Measurements from ENCODE around the gene CD7.

CD7 gene

DNA sequence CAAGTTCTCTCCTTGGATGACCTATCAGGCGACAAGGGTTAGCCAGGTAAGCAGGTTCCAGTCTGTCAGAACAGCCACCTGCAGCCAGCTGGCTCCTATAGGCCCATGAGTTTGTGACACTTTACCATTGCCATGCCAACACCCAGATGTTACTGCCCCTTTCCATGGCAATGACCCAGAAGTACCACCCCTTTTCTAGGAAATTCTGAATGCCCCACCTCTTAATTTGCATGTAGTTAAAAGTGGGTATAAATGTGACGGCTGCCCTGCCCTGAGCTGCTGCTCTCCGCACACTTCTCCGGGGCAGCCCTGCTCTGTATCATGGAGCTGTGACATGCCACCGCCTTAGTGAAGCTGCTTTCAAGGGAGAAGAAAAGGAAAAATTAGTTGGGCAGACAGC lies 26.2 kb upstream of the CD7 start:
- H3F3A ChIP-seq (ENCODE audit: insufficient read depth, low read length): no peaks in the 10 kb centered on the region
- no peak overlapping the region for H3K9ac ChIP-seq (ENCODE audit: low read length)
- no peaks in the 10 kb centered on the region; the same call in 1 of the 2 replicates for H3K36me3 ChIP-seq (ENCODE audit: insufficient read depth, low read length)
- H3K9me3 ChIP-seq (ENCODE audit: low read length): no peaks in the 10 kb centered on the region
- no peak overlapping the region for H2AFZ ChIP-seq (ENCODE audit: low read length)
- H3K27me3 ChIP-seq (ENCODE audit: insufficient read depth, low read length): peaks cover 7% of the 10 kb centered on the region; the same call in 1 of the 2 replicates
- peaks cover 9% of the 10 kb centered on the region for H3K4me1 ChIP-seq (ENCODE audit: insufficient read depth, low read length, severe bottlenecking)
- H3K9me2 ChIP-seq (ENCODE audit: low read depth, low read length): no peaks in the 10 kb centered on the region
- H4K20me1 ChIP-seq (ENCODE audit: insufficient read depth, low read length): no peaks in the 10 kb centered on the region
- no peak for TF ChIP-seq EZH2 (IDR thresholded peaks at IDR 0.05; ENCODE audit: borderline replicate concordance, low read length)
- TF ChIP-seq, protein P1, sequence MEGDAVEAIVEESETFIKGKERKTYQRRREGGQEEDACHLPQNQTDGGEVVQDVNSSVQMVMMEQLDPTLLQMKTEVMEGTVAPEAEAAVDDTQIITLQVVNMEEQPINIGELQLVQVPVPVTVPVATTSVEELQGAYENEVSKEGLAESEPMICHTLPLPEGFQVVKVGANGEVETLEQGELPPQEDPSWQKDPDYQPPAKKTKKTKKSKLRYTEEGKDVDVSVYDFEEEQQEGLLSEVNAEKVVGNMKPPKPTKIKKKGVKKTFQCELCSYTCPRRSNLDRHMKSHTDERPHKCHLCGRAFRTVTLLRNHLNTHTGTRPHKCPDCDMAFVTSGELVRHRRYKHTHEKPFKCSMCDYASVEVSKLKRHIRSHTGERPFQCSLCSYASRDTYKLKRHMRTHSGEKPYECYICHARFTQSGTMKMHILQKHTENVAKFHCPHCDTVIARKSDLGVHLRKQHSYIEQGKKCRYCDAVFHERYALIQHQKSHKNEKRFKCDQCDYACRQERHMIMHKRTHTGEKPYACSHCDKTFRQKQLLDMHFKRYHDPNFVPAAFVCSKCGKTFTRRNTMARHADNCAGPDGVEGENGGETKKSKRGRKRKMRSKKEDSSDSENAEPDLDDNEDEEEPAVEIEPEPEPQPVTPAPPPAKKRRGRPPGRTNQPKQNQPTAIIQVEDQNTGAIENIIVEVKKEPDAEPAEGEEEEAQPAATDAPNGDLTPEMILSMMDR (IDR thresholded peaks at IDR 0.05; ENCODE audit: low read length): no peak
- H3K27ac ChIP-seq (ENCODE audit: low read depth, low read length, poor library complexity, severe bottlenecking): no peak overlapping the region
- no peaks in the 10 kb centered on the region for H3K79me2 ChIP-seq (ENCODE audit: insufficient read depth, low read length)
- H3K4me2 ChIP-seq (ENCODE audit: low read length): no peak overlapping the region
- no peak overlapping the region for H3K4me3 ChIP-seq (ENCODE audit: low read depth, low read length, poor library complexity, severe bottlenecking)

DNA sequence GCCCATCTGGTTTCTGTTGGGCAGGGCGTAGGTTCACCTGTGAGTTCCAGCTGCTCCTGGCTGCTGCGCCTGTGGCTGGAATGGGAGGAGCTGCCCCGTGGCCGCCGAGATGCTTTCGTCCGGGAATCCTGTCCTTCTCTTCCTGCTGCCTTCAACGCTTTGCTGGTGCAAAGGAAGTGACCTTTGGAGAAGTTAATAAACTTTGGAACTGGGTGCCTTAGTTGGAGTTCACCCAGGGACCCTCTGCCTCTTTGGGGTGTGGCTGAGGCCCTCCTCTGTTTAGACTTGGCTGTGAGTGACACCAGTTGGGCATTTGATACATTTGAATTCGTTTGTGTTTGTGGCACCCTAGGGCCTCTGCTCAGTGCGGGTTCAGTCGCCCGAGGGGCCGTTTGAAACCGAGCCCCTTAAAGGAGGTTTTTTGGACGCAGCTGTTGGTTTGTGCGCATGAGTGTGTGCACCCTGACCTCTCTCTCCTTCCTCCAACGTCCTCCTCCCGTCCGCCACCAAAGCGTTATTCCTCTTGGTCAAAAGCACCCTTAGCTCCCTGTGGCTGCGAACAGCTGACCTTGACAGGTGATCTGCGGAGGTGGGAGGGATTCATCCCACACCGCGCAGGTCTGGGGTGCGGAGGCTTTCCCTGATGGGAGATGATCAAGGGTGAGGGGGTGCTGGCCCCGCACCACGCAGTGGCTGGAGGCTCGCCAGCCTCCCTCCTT lies 25.1 kb upstream of the CD7 start:
- no peak overlapping the region for H3K9ac ChIP-seq (ENCODE audit: low read length)
- H3K4me3 ChIP-seq (ENCODE audit: low read depth, low read length, poor library complexity, severe bottlenecking): no peak overlapping the region
- peaks cover 7% of the 10 kb centered on the region; the same call in 1 of the 2 replicates for H3K27me3 ChIP-seq (ENCODE audit: insufficient read depth, low read length)
- H3K4me1 ChIP-seq (ENCODE audit: insufficient read depth, low read length, severe bottlenecking): peaks cover 9% of the 10 kb centered on the region
- H4K20me1 ChIP-seq (ENCODE audit: insufficient read depth, low read length): no peaks in the 10 kb centered on the region
- no peak overlapping the region for H3K27ac ChIP-seq (ENCODE audit: low read depth, low read length, poor library complexity, severe bottlenecking)
- H3F3A ChIP-seq (ENCODE audit: insufficient read depth, low read length): no peaks in the 10 kb centered on the region
- H3K79me2 ChIP-seq (ENCODE audit: insufficient read depth, low read length): no peaks in the 10 kb centered on the region
- no peaks in the 10 kb centered on the region for H3K9me3 ChIP-seq (ENCODE audit: low read length)
- H3K4me2 ChIP-seq (ENCODE audit: low read length): no peak overlapping the region
- H3K36me3 ChIP-seq (ENCODE audit: insufficient read depth, low read length): no peaks in the 10 kb centered on the region; the same call in 1 of the 2 replicates
- no peaks in the 10 kb centered on the region for H3K9me2 ChIP-seq (ENCODE audit: low read depth, low read length)
- no peak for TF ChIP-seq EZH2 (IDR thresholded peaks at IDR 0.05; ENCODE audit: borderline replicate concordance, low read length)
- TF ChIP-seq, protein P1 (IDR thresholded peaks at IDR 0.05; ENCODE audit: low read length): no peak
- H2AFZ ChIP-seq (ENCODE audit: low read length): no peak overlapping the region

DNA sequence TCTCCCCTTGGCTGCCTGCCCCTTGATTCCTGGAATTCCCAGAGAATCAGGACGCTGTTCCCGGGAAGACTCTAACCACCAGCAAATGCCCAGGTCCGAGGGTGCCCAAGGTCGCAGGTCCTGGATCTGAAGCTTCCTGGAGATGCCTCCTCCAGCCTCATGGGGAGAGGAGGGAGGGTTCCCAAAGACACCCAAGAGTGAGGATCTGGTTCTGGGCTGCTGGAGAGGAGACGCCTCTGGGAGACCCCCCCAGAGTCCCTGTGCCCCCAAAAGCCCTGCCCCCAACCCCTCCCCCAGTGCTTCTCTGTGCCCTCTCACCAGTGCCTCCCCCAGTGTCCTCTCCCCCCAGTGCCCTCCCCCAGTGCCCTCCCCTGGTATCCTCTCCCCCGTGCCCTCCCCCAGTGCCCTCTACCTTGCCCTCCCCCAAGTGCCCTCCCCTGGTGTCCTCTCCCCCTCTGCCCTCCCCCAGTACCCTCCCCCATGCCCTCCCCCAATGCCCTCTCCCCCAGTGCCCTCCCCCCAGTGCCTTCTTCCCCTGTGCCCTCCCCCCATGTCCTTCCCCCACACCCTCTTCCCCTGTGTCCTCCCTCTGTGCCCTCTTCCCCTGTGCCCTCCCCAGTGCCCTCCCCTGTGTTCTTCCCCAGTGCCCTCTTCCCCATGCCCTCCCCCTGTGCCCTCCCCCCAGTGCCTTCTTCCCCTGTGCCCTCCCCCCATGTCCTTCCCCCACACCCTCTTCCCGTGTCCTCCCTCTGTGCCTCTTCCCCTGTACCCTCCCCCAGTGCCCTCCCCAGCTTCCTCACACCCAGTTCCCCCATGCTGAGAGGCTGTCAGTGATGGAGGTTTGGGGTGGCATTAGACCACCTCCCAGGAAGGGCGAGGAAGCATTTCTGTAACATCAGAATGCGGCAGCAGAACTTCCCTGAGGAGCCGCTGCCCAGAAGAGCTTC lies 22.5 kb upstream of the CD7 start:
- no peak for TF ChIP-seq EZH2 (IDR thresholded peaks at IDR 0.05; ENCODE audit: borderline replicate concordance, low read length)
- TF ChIP-seq, protein P1 (IDR thresholded peaks at IDR 0.05; ENCODE audit: low read length): no peak
- no peak overlapping the region for H2AFZ ChIP-seq (ENCODE audit: low read length)
- no peaks in the 10 kb centered on the region for H3K79me2 ChIP-seq (ENCODE audit: insufficient read depth, low read length)
- H3K9me3 ChIP-seq (ENCODE audit: low read length): no peaks in the 10 kb centered on the region
- H3K4me2 ChIP-seq (ENCODE audit: low read length): no peak overlapping the region
- no peaks in the 10 kb centered on the region for H3K9me2 ChIP-seq (ENCODE audit: low read depth, low read length)
- no peaks in the 10 kb centered on the region for H3F3A ChIP-seq (ENCODE audit: insufficient read depth, low read length)
- no peaks in the 10 kb centered on the region; the same call in 1 of the 2 replicates for H3K36me3 ChIP-seq (ENCODE audit: insufficient read depth, low read length)
- peaks cover 13% of the 10 kb centered on the region; the same call in 1 of the 2 replicates for H3K27me3 ChIP-seq (ENCODE audit: insufficient read depth, low read length)
- no peak overlapping the region for H3K4me3 ChIP-seq (ENCODE audit: low read depth, low read length, poor library complexity, severe bottlenecking)
- no peaks in the 10 kb centered on the region for H4K20me1 ChIP-seq (ENCODE audit: insufficient read depth, low read length)
- H3K27ac ChIP-seq (ENCODE audit: low read depth, low read length, poor library complexity, severe bottlenecking): no peak overlapping the region
- H3K9ac ChIP-seq (ENCODE audit: low read length): no peak overlapping the region
- peaks cover 2% of the 10 kb centered on the region for H3K4me1 ChIP-seq (ENCODE audit: insufficient read depth, low read length, severe bottlenecking)

All from OCI-LY1 (cell line).